Omental fat pad (tissue), 4 donors: ENCODE data around the gene BLOC1S1. TPM values are rescaled to one million over a fixed set of nuclear protein-coding genes. Genes with fewer than 3 reads are reported as not detected.
A peak's percentile ranks its signal among the peaks of the same experiment; 100 is the strongest.

Experiments used
- ATAC-seq: fragments of 150-250 bp; one replicate; pipeline ENCODE4 v1.9.1; 2016; ENCODE audit warnings: mild to moderate bottlenecking, moderate library complexity; ENCODE audit not compliant: low FRiP score
- DNase-seq: peaks from one replicate; pipeline ENCODE4 v3.0.0-alpha.2; 2019; ENCODE audit warnings: low spot score
- total RNA-seq, 4 donors: library from RNA; depleted of rRNA; stranded (reverse); fragments of >200 nt; gene quantifications; one replicate each; pipeline ENCODE4 v1.1.0, GENCODE V29; 2016
- TF ChIP-seq, protein P1 (sequence below), 3 donors: fragments of 450-650 bp; IDR thresholded peaks; one replicate each; pipeline ENCODE4 v1.5.1; 2016 to 2017; ENCODE audit warnings: antibody characterized with exemption in 3 of 3, mild to moderate bottlenecking in 3 of 3, moderate library complexity in 2 of 3

BLOC1S1 gene
- total RNA-seq, 4 donors from 2014 or later, result 168 to 247 (median 213) TPM

DNA sequence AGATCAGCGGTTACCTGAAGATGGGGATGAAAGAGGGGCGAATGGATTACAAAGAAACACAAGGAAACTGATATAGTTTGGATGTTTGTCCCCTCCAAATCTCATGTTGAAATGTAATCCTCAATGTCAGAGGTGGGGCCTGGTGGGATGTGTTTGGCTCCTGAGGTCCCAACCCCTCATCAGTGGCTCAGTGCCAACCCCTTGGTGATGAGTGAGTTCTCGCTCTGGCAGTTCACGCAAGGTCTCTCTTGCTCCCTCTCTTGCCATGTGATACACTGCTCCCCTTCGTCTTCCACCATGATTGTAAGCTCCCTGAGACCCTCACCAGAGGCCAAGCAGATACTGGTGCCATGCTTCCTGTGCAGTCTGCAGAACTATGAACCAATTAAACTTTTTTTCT lies 36.2 kb upstream of the BLOC1S1 start:
- TF ChIP-seq, protein P1, sequence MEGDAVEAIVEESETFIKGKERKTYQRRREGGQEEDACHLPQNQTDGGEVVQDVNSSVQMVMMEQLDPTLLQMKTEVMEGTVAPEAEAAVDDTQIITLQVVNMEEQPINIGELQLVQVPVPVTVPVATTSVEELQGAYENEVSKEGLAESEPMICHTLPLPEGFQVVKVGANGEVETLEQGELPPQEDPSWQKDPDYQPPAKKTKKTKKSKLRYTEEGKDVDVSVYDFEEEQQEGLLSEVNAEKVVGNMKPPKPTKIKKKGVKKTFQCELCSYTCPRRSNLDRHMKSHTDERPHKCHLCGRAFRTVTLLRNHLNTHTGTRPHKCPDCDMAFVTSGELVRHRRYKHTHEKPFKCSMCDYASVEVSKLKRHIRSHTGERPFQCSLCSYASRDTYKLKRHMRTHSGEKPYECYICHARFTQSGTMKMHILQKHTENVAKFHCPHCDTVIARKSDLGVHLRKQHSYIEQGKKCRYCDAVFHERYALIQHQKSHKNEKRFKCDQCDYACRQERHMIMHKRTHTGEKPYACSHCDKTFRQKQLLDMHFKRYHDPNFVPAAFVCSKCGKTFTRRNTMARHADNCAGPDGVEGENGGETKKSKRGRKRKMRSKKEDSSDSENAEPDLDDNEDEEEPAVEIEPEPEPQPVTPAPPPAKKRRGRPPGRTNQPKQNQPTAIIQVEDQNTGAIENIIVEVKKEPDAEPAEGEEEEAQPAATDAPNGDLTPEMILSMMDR (IDR thresholded peaks at IDR 0.05), result no peak
- no peak for ATAC-seq
- no peak for DNase-seq

DNA sequence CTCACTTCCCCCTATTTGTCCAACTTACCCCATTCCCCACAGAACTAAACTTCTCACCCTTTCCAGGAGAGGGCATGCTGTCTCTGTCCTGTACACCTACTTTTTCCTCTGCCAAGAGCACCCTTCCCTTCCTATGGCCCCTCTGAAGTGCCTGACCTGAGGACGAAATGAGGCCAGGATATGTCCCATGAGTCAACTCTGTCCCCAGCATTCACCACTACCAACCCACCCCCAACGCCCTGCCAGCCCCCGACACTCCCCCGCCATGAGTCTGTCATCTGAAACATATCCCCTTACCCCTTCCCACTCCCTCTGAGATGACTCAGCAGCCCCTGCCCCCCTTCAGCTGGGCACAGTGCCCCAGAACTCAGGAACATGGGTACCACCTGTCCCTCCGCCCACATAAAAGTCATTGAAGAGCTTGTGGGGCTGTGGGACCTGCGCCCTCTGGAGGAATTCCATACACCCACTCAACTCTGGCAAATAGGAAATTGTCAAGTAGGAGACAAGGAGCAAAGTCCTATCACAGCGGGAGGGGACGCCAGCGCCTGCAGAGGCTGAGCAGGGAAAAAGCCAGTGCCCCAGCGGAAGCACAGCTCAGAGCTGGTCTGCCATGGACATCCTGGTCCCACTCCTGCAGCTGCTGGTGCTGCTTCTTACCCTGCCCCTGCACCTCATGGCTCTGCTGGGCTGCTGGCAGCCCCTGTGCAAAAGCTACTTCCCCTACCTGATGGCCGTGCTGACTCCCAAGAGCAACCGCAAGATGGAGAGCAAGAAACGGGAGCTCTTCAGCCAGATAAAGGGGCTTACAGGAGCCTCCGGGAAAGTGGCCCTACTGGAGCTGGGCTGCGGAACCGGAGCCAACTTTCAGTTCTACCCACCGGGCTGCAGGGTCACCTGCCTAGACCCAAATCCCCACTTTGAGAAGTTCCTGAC lies 34.4 kb upstream of the BLOC1S1 start:
- TF ChIP-seq, protein P1 (IDR thresholded peaks at IDR 0.05), result no peak
- no peak for DNase-seq
- peak; percentile 82 for ATAC-seq

DNA sequence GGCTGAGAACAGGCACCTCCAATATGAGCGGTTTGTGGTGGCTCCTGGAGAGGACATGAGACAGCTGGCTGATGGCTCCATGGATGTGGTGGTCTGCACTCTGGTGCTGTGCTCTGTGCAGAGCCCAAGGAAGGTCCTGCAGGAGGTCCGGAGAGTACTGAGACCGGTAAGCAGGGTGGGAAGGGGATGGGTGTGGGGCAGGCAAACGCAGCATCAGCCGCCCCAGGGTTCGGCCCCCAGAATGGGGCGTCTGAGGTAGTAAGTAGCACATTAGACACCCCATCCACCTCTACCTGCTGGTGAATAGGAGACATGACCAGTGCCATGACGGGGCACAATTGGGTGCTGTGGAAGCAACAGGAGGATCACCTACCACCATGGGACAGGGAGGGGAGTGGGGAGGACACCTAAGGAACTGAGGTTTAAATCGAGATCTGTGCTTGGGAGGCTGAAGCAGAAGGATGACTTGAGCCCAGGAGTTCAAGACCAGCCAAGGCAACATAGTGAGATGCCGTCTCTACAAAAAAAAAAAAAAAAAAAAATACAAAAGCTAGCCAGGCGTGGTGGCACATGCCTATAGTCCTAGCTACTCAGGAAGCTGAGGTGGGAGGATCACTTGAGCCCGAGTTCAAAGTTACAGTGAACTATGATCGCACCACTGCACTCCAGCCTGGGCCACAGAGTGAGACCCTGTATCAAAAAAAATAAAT lies 33.6 kb upstream of the BLOC1S1 start:
- no peak for ATAC-seq
- TF ChIP-seq, protein P1 (IDR thresholded peaks at IDR 0.05), result no peak
- no peak for DNase-seq

DNA sequence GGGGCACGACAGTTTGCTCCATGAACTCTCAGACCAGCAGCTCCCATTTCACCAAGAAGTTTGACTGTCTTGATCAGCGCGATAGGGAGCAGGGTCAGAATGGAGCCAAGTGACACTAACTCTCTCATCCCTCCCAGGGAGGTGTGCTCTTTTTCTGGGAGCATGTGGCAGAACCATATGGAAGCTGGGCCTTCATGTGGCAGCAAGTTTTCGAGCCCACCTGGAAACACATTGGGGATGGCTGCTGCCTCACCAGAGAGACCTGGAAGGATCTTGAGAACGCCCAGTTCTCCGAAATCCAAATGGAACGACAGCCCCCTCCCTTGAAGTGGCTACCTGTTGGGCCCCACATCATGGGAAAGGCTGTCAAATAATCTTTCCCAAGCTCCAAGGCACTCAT lies 32.2 kb upstream of the BLOC1S1 start:
- DNase-seq (no peak), ATAC-seq (no peak)
- TF ChIP-seq, protein P1 (IDR thresholded peaks at IDR 0.05), result no peak

DNA sequence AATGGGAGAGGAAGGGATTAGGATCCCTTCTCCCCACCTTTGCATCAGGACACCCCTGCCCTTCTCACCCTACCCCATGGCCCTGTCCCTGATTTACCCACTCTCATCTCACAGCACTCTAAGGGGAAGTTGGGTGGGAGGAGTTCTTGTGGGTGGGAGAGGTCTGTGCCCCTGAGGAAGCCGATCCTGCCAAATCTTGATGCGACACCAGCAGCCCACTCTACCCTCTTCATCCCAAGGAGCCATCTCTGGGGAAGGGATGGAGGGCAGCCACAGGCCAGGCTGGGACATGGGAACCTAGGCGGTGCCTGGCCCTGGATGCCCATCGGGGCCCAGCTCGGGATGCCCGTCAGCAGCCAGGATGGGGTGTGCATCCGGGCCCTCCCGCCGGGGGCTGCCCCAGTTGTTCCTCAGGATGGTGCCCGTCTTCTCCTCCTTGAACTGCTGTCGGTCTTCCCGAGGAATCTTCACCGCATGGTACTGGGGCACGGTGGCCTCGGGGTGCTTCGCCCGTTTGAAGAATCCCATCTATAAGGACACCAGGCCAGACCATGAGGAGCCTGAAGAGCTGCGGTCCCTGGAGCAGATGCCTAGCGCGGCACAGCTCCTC lies 31.0 kb upstream of the BLOC1S1 start:
- DNase-seq (no peak), ATAC-seq (no peak)
- TF ChIP-seq, protein P1 (IDR thresholded peaks at IDR 0.05), result no peak

DNA sequence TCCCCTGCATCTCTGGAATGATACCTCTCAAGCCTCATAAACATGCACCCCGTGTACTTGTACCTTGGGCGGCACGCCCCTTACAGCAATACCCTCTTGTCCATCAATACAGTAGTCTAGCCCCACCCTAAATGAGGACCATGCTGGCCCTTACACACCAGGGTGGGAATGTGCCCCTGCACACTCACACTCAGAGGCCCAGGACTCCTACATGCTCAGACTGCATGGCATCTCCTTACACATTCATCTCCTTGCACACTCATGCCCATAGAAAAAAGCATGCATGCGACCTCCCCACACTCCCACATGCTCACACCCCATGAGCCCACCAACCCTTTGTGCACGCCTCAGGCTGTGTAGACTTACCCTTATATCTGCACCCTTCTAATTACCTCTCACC lies 30.2 kb upstream of the BLOC1S1 start:
- DNase-seq (no peak), ATAC-seq (no peak)
- TF ChIP-seq, protein P1 (IDR thresholded peaks at IDR 0.05), result no peak
